Femur (tissue), 1 donor: Measurements from ENCODE around the gene SOAT2.
"Not testable (repeated sequence)": the region's sequence is repeated elsewhere in the genome, so short reads cannot be mapped to it uniquely, and the experiment has no call there.

Experiments
- DNase-seq: peaks from one replicate; pipeline ENCODE4 v3.0.0-alpha.2; 2017

The SOAT2 gene

DNA sequence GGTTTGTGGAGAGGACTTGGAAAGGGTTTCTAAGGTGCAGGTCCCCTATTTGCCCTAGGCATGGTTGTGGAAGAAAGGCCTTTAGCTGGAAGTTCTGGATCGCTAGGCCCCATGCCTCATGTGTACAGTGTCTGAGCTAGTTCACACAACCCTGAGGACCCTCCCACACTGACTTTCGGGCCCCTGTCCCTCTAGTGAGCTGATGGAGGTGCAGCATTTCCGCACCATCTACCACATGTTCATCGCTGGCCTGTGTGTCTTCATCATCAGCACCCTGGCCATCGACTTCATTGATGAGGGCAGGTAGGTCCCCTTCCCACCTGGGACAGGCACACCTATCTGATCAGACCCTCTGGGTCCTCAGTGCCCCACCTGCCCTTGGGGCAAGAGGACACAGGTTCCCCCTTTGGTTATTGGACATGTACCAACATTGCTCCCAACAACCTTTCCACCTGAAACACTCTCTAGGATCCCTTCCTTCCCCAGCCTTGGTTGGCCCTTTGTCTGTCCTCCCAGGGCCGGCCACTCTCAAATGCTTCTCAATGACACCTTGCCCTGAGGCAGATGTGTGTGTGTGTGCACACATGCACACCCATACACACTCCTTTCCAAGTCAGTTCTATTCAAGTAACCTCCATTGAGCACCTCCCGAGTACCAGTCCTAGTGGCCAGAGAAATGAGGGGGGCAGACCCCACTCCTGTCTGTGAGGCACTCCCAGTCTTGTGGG is 2.6 kb downstream of the SOAT2 start:
- no peak for DNase-seq

DNA sequence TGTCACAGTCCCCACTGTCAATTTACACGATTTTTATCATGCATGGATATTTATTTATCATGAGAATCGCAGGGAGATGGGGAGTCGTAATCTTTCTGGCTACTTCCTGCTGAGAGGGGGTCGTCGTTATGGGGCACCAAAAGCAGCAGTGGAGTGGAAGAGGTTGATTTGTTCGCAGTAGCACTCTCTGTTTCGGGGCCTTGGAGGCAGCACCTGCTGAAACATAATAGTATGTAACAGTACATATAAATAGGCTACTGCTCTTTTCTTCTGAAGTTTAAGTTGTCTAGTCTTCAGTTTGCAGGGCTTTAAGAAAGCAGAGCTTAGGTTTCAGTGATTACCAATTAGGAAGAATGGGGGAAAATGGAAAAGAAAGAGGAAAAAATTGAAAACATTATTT is 3.8 kb downstream of the SOAT2 start:
- DNase-seq: no peak

DNA sequence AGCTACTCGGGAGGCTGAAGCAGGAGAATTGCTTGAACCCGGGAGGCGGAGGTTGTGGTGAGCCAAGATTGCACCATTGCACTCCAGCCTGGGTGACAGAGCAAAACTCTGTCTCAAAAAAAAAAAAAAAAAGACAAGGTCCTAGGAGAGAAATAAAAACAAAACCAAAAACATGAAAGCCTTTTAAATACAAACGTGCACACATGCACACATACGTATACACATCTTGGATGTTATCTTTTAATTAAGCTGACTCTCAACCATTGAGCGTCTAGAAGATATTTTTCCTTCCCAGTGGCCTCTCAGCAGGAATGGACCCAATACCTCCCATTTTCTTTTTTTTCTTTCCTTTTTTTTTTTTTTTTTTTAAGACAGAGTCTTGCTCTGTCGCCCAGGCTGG is 9.1 kb downstream of the SOAT2 start:
- DNase-seq: not testable (repeated sequence)

DNA sequence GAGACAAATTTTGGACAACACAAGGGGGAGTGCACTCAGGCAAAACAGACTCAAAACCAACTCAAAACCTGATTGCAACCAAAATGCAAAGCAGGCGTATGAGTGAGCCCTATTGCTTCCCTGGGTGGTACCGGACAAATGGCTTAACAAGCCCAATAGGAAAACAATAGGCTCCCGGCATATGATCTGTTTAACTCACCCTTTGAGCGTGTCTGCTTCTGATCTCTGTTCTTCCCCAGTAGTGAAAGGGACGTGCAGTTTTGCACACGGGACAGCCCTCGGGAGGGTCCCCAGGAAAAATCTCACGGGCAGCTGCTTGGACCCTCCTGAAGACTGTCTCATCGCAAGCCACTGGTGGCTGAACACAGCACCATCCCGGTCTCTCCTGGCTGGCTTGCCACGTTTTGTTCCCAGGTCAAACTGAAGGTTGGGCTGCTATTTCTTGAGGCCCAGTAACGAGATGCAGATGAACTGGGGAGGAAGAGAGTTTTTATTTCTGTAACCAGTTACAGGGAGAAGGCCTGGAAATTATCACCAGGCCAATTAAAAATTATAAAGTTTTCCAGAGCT is 9.9 kb downstream of the SOAT2 start:
- no peak for DNase-seq

DNA sequence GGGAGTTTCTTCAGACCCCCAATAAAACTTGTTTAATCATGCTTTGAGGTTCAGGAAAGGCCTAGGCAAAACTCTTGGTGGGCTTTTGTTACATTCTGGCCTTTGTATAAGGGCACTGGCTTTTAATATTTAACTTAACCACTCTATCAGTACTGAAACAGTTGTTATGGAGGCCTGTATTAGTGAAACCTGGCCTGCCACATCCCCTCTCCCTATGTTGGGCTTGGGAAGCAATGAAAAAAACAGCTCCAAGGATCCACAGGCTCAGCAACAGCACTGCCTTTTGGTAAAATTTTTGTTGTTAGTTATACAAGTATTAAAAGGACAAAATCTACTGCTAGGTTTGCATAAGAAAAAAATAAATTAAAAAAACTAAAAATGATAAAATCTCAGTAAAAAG is 10.7 kb downstream of the SOAT2 start:
- DNase-seq: no peak

DNA sequence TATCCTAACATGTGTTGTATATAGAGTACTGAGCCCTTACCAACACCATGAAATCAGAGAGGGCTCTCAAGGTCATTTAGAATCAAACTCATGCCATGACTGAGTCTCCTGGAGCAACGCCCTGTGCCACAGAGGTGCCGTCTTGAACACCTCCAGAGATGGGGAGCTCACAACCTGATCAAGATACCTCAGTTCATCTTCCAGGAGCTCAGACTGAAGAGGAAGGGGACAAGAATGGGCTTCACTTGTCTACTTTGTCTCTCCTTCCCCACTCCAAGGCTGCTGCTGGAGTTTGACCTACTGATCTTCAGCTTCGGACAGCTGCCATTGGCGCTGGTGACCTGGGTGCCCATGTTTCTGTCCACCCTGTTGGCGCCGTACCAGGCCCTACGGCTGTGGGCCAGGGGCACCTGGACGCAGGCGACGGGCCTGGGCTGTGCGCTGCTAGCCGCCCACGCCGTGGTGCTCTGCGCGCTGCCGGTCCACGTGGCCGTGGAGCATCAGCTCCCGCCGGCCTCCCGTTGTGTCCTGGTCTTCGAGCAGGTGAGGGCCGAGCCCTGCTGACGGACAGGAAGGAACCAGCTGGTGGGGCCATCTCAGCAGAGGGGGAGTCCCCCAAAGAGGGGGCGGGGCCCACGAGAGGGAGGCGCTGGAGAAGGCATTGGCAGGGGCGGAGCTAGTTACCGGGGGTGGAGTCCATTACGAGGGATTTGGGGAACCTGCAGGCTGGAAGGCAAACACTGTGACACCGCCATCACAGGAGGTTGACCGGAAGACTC is 12.0 kb downstream of the SOAT2 start:
- no peak for DNase-seq

DNA sequence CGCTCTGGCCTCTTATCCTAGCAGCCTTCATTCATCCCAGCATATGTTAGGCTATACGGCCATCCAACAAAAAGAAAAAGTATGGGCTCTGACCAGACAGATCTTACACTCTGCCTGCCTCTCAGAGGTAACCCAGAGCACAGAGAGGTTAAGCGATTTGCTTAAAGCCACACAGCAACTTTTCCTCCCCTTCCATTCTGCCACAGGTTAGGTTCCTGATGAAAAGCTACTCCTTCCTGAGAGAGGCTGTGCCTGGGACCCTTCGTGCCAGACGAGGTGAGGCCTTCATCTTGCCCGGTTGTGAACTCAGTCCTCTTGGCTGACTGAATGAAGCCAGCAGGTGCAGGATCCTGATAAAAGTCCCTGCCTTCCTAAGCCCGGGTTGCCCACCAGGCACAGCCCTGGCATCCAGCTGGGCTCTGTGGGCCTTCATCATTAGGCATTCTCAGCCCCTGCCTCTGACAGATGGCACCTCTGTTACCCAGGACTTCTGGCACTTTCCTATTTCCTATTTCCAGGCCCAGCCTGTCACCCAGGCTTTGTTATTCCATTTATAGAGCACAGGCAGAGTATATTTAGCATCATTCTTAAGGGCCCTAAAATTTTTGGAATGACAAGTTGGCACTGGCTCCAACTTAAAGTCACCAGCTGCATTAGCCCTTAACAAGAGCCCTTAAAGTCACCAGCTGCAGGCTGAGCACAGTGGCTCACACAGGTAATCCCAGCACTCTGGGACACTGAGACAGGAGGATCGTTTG is 12.8 kb downstream of the SOAT2 start:
- DNase-seq: no peak

DNA sequence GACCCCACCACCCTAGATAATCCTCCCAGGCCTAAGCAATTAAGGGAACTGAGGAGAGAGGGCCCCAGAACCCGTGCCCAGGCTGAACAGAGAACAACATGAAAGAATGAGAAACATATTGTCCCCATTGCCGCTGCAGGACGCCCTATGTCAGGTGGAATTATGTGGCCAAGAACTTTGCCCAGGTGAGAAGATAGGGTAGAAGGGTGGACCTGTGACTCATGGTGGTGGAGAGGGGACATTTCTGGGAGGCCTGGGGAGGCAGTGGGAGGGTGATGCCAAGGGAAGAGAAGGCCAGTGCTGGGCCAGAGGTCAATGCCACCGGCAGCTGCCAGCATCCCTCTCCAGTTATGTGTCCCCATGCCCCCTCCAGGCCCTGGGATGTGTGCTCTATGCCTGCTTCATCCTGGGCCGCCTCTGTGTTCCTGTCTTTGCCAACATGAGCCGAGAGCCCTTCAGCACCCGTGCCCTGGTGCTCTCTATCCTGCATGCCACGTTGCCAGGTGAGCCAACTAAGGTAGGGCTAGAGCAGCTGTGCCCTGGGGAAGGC is 15.5 kb downstream of the SOAT2 start:
- DNase-seq: no peak

DNA sequence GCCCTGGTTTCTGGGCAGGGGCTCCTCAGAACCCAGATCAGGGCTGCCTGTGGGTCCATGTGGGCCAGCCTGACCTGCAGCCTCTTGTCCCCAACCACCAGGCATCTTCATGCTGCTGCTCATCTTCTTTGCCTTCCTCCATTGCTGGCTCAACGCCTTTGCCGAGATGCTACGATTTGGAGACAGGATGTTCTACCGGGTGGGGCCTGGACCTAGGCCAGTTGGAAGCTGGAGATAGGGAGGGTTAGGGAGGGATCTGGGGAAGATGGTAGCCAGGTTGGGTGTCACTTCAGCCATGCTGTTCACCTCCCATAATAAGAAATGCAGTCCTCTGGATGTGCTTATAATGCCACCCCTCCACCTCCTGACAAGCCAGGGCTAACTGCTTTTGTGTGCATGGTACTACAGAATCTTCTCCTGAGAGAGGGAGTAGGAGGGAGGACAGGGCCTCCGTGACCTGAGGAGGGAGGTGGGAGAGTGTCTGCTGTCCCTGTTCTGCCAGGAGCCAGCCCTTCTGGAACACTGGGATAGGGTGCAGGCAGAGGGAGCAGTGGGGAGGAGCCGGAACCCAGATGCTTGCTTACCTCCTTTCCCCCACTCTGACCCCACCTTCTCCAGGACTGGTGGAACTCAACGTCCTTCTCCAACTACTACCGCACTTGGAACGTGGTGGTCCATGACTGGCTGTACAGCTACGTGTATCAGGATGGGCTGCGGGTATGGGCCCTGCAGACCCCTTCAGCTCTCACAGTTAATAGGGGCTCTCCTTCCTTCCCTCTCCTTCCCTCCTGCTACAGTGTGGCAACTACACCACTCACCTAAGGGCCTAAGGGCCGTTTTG is 17.6 kb downstream of the SOAT2 start:
- DNase-seq: no peak

DNA sequence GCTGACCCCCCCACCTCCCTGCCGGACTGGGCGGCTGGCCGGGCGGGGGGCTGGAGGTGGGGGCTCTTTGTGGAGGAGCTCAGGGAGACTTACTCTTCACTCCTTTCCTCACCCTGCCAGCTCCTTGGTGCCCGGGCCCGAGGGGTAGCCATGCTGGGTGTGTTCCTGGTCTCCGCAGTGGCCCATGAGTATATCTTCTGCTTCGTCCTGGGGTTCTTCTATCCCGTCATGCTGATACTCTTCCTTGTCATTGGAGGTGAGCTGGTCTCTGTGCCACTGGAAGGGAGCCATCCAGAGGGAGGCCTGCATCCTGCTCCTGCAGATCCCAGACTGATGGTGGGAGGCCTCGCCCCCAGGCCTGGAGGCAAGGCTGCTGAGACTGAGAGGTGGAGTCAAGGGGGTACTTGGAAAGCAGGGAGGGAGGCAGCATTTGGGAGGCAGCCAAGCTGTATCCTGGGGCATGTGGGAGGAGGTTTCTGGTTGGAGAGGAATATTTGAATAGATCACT is 19.7 kb downstream of the SOAT2 start:
- no peak for DNase-seq

DNA sequence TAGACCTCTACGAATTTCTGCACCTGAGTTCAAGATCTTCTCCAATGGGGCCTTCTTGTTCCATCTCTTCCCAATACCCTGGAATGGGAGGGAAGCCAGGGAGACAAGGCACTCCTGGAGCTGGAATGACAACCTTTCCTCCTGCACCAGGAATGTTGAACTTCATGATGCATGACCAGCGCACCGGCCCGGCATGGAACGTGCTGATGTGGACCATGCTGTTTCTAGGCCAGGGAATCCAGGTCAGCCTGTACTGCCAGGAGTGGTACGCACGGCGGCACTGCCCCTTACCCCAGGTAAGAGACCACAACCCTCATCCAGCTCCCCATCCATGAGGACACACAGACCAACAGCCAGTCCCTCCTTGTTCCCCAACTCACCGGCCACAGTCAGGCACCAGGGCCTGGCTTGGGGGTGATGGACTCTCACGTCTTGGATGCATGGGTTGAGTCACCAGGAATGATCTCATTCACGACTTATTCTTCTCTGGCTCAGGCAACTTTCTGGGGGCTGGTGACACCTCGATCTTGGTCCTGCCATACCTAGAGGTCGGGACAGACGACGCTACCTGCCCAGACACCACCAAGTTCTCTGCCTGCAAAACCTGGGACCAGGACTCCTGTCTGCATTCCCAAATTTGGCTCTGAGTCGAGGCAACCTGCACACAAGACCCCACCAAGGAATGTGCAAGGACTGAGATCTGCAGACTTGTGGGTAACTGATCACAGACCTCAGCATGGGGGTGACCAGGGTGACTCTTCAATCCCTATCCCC is 20.5 kb downstream of the SOAT2 start:
- no peak for DNase-seq

DNA sequence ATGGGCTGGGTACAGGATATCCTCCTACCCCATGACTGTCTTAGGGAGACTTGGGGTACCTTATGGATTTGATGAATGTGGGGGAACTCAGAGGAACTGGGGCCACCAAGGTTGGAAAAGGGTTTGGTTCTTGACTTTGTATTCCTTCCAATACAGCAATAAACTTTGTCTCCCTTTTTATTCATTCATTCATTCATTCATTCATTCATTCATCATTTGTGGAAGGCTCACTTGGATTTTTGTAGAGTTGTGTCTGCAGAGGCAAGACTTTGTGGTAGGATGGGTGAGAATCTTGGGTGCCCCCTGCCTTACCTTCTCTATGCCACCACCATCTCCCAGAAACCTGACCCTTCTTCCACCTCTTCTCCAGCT is 21.1 kb downstream of the SOAT2 start:
- no peak for DNase-seq

DNA sequence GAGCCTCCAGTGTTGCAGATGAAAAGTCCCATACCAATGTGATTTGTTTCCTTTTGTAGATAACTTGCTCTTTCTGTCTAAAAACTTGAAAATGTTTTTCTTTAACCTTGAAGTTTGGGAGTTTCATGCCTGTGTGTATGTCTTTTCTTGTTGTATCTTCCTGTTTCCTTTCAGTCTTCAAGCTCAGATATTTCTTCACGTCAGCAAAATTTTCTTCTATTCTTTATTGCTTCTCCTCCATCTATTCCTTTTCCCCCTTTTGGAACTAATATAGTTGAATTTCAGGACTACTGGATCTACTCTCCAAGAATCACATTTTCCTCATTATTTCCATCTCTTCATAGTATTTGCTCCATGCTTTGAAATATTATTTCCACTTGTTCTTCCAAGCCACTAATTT is 23.9 kb downstream of the SOAT2 start:
- no peak for DNase-seq

DNA sequence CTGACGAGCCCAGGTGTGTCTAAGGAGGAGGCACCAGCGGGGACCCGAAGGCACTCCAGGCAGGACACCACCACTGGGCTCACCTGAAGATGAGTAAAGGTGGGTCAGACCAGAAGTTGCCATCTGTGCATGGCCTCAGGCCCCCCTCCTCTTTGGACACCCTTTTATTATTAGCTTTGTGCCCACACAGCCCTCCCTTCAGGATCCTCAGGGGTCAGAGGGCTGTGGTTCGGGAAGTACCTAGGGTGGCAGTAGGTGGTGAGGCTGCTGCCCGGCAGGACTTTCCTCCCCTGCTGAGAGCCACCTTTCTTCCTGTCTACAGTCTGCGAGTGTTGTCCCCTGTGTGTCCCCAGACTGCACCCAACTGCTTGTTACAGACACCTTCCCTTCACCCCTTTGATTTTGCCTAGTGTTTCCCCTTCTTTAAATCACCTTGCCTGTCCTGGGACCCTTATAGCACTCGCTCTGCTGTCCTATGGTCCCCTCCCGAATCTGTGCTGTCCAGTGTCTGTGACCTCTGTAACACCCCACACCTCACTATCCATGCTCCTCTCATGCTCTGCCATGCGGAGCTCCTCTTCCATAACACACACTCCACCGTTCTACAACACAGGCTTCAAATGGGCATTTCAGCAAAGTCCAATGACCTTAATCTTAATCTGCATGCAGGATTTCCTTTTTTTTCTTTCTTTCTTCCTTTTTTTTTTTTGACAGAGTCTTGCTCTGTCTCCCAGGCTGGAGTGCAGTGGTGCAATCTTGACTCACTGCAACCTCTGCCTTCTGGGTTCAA is 25.7 kb downstream of the SOAT2 start:
- DNase-seq: no peak

DNA sequence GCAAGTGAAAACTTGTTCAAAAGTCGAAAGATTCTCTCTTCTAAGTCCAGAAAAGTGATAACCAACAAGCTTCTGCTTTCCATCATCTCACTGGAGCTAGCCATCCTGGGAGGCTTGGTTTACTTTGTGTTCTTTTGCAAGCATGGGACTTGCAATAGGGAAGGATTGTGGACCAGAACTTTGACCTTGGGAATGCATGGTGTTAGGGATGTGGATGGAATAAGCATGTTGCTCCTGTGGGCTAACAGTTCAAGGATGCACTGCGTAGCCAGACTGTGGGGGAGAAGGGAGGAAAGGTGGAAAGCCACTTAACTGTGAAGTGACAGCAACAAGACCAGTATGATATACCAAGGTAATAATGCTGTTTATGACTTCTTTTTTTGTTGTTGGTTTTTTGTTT is 28.6 kb downstream of the SOAT2 start:
- DNase-seq: no peak

DNA sequence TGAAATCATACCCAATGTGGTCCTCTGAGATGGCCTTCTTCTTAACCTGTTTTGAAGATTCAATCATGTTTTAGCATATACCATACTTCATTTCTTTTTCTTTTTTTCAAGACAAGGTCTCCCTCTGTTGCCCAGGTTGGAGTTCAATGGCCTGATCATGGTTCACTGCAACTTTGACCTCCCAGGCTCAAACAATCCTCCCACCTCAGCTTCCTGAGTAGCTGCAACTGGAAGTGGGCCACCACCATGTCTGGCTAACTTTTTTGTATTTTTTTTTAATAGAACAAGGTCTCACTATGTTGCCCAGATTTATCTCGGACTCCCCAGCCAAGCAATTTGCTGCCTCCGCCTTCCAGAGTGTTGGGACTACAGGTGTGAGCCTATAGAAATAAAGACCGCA is 30.4 kb downstream of the SOAT2 start:
- DNase-seq: no peak

DNA sequence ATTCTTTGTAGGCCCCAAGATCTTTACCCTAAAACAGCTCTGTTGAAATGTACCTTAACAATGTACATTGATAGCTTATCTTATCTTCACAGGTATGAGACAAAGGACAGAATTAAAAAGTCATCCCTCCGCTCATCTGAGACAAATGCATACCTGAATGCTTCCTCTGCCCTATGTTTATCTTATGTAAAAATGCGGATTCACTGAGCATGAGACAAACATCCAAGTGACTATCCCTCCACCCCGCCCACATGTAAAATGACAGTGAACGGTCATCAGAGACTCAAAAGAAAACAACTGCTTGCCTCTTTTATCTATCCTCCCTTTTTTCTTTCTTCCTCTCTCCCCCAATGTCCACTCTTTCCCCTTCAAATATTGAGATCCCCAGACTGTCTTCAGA is 40.1 kb downstream of the SOAT2 start:
- DNase-seq: no peak

DNA sequence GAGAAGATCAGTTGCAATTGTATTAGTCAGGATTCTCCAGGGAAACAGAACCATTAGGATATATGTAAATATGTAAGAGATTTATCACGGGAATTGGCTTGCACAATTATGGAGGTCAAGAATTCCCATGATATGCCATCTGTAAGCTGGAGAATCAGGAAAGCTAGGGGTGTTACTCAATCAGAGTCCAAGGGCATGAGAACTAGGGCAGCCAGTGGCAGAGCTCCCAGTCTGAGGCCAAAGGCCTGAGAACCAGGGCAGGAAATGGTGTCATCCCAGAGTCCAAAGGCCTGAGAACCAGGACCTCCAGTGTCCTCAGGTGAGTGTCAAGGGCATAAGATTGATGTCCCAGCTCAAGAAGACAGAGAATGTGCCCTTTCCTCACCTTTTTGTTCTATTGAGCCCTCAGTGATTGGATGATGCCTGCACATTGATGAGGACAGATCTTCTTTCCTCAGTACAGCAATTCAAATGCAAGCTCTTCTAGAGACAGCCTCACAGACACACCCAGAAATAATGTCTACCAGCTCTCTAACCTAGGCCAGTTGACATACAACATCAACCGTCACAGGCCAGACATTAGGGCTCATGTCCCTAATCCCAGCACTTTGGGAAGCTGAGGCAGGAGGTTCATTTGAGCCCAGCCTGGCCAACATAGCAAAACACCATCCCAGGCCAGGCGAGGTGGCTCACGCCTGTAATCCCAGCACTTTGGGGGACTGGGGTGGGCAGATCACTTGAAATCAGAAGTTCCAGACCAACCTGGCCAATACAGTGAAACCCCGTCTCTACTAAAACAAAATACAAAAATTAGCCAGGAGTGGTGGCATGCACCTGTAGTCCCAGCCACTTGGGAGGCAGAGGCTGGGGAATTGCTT is 42.3 kb downstream of the SOAT2 start:
- DNase-seq: no peak

DNA sequence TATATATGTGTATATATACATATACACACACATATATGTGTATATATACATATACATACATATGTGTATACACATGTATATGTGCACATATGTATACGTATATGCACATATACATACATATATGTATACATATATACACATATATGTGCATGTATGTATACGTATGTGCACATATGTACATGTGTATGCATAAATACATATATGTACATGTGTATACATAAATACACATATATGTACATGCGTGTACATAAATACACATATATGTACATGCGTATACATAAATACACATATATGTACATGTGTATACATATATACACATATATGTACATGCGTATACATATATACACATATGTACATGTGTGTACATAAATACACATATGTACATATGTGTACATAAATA is 43.9 kb downstream of the SOAT2 start:
- no peak for DNase-seq
